GM23248 (cell line): ENCODE results near the gene FAM110C. TPM values are rescaled to one million over a fixed set of nuclear protein-coding genes. Genes with fewer than 3 reads are reported as not detected.

ENCODE experiments used
- DNase-seq: peaks from one replicate; pipeline ENCODE4 v3.0.0-alpha.2; 2015
- H2AFZ ChIP-seq: fragments of 200-600 bp; sonication (generic); 2 replicates; pipeline ENCODE4 v1.6.1; 2016; ENCODE audit warnings: antibody characterized with exemption
- H3F3A ChIP-seq: fragments of 200-600 bp; sonication (generic); 2 replicates; pipeline ENCODE4 v1.6.1; 2016; ENCODE audit warnings: mild to moderate bottlenecking, antibody characterized with exemption, mixed run types; ENCODE audit not compliant: insufficient read depth
- H3K27ac ChIP-seq: fragments of 200-600 bp; sonication (generic); 2 replicates; pipeline ENCODE4 v1.5.1; 2016; ENCODE audit warnings: mild to moderate bottlenecking
- H3K27me3 ChIP-seq: fragments of 200-600 bp; sonication (generic); replicated peaks from 2 replicates; pipeline ENCODE4 v1.6.1; 2016; ENCODE audit warnings: mild to moderate bottlenecking; ENCODE audit not compliant: insufficient read depth
- H3K36me3 ChIP-seq: fragments of 200-600 bp; sonication (generic); 2 replicates; pipeline ENCODE4 v1.6.1; 2016; ENCODE audit warnings: low read depth, mild to moderate bottlenecking
- H3K4me1 ChIP-seq: fragments of 200-600 bp; sonication (generic); 2 replicates; pipeline ENCODE4 v1.6.1; 2016; ENCODE audit warnings: mild to moderate bottlenecking; ENCODE audit not compliant: insufficient read depth
- H3K4me2 ChIP-seq: fragments of 200-600 bp; sonication (generic); one replicate; pipeline ENCODE4 v1.6.1; 2016; ENCODE audit warnings: mild to moderate bottlenecking; ENCODE audit not compliant: unreplicated experiment
- H3K4me3 ChIP-seq: fragments of 200-600 bp; sonication (generic); 2 replicates; pipeline ENCODE4 v1.5.1; 2016; ENCODE audit warnings: mild to moderate bottlenecking
- H3K79me2 ChIP-seq: fragments of 200-600 bp; sonication (generic); 2 replicates; pipeline ENCODE4 v1.6.1; 2016; ENCODE audit warnings: mild to moderate bottlenecking; ENCODE audit not compliant: insufficient read depth
- H3K9ac ChIP-seq: fragments of 200-600 bp; sonication (generic); 2 replicates; pipeline ENCODE4 v1.6.1; 2016; ENCODE audit warnings: mild to moderate bottlenecking
- H3K9me2 ChIP-seq: fragments of 200-600 bp; sonication (generic); 2 replicates; pipeline ENCODE4 v1.6.1; 2016; ENCODE audit warnings: mixed run types, mild to moderate bottlenecking, moderate library complexity; ENCODE audit not compliant: insufficient read depth
- H3K9me3 ChIP-seq: fragments of 200-600 bp; sonication (generic); one replicate; pipeline ENCODE4 v1.6.1; 2017; ENCODE audit warnings: low read depth
- H4K20me1 ChIP-seq: fragments of 200-600 bp; sonication (generic); 2 replicates; pipeline ENCODE4 v1.6.0; 2016; ENCODE audit not compliant: insufficient read depth
- EZH2 ChIP-seq: fragments of 200-600 bp; sonication (generic); IDR thresholded peaks from 2 replicates; pipeline ENCODE4 v1.6.1; 2018; ENCODE audit warnings: antibody characterized with exemption, mild to moderate bottlenecking; ENCODE audit not compliant: insufficient read depth, poor library complexity, severe bottlenecking
- EZH2phosphoT487 ChIP-seq: fragments of 200-600 bp; sonication (generic); IDR thresholded peaks from 2 replicates; pipeline ENCODE4 v1.6.1; 2018; ENCODE audit warnings: antibody characterized with exemption, moderate library complexity, mild to moderate bottlenecking, low read depth; ENCODE audit not compliant: insufficient read depth
- WGBS, 2 experiments: methylation state at CpG; one replicate each; pipeline ENCODE4 v1.1.6; 2015 to 2017; ENCODE audit warnings: low lambda C conversion rate in 2 of 2, low coverage in 1 of 2; ENCODE audit errors: missing lambda C conversion rate in 2 of 2; 5-methylcytosine and 5-hydroxymethylcytosine counted together
- in situ Hi-C: fragments of 300-500 bp; cut with MboI; formaldehyde crosslinking; loops from 2 replicates; pipeline ENCODE4 v1.15.0; 2020
- polyA plus RNA-seq: library from polyadenylated mRNA; unstranded; fragments of >200 nt; fragmentation: Nextera tagmentation; extraction: Ambion mirVana; gene quantifications from 2 replicates; pipeline ENCODE4 v1.2.1, GENCODE V29; 2016
- total RNA-seq: library from RNA; depleted of rRNA; stranded (reverse); fragments of >200 nt; shearing (Covaris generic); gene quantifications from 2 replicates; pipeline ENCODE4 v1.2.3, GENCODE V29; 2014

The FAM110C gene
- total and polyA plus RNA-seq, 2 experiments from 2014 or later = not detected

DNA sequence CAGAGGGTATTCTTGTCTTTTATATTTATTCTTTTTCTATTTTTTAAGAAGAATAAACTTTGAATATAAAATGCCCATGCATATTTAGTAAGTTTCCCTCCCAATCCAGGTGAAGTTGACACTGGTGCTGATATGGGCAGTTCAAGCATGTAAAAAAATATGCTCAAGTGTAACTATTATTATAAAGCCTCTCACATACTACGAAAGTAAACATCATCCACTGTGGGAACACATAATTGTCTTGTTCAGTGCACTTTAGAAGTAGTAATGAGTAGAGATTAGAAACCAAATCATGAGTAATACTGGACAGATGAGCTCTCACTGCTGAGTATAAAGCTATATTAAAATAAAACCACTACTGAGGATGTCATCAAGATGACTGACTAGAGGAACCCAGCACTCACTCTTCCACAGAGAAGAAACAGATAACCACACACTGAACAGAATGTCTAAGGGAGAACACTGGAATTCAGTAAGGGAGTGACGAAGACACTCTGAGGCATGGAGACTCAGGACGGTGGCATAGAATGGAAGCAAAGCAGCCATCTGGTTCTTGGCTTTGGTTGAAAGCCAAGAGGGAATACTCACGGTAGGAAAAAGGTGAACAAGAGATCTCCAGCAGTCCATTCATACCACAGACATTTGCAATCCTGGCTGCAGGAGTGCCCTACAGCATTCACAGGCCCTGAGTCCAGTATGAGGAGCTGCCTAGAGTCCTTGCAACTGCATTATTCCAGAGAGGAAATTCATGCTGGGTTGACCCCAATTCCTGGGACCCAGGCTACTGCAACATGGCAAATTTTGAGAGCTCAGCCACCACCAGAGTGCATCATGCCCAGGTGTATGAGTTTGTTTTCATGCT is 9.5 kb upstream of the FAM110C start:
- 15 to 20% methylated on average over 4 of the region's 4 CpGs for WGBS, 2 experiments
- no peaks in the 10 kb centered on the region for H4K20me1 ChIP-seq
- H3K79me2 ChIP-seq = no peaks in the 10 kb centered on the region
- H3K4me3 ChIP-seq = no peak overlapping the region
- in situ Hi-C loops = no loop called here
- no peak overlapping the region for H3K9ac ChIP-seq
- no peak overlapping the region for H2AFZ ChIP-seq
- TF ChIP-seq EZH2 (no peak), EZH2phosphoT487 (no peak)
- no peaks in the 10 kb centered on the region for H3K27me3 ChIP-seq
- H3K9me2 ChIP-seq = no peaks in the 10 kb centered on the region
- H3K4me1 ChIP-seq = no peaks in the 10 kb centered on the region
- H3K4me2 ChIP-seq = no peak overlapping the region
- no peaks in the 10 kb centered on the region for H3K36me3 ChIP-seq
- no peak for DNase-seq
- no peaks in the 10 kb centered on the region for H3K9me3 ChIP-seq
- no peaks in the 10 kb centered on the region for H3F3A ChIP-seq
- H3K27ac ChIP-seq = no peak overlapping the region

DNA sequence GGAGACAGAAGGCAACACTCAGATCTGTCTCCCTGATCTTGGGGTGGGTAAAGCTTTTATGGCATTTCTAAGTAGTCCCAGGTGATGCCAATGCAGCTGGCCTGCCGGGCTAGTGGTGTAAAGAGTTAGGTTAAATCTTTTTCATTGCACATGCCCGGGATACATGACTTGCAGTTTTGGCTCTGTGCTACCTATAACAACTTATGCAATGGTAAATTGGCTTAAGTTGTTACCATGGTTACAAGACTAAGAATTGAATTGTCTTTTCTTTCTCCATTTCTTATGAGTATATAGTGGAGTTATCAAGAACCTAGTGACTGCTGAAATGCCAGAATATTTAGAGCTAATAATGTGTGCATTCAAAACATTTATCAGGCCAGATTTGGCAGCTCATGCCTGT is 5.3 kb upstream of the FAM110C start:
- no peaks in the 10 kb centered on the region for H4K20me1 ChIP-seq
- no peaks in the 10 kb centered on the region for H3K9me3 ChIP-seq
- H2AFZ ChIP-seq = no peak overlapping the region
- no peaks in the 10 kb centered on the region for H3F3A ChIP-seq
- no peak overlapping the region for H3K4me3 ChIP-seq
- H3K4me2 ChIP-seq = no peak overlapping the region
- TF ChIP-seq EZH2phosphoT487 (no peak), EZH2 (no peak)
- no peaks in the 10 kb centered on the region for H3K4me1 ChIP-seq
- no peaks in the 10 kb centered on the region for H3K36me3 ChIP-seq
- H3K9me2 ChIP-seq = no peaks in the 10 kb centered on the region
- H3K27ac ChIP-seq = no peak overlapping the region
- peaks cover 9% of the 10 kb centered on the region; the same call in 1 of the 2 replicates for H3K27me3 ChIP-seq
- H3K9ac ChIP-seq = no peak overlapping the region
- H3K79me2 ChIP-seq = no peaks in the 10 kb centered on the region
- no peak for DNase-seq
- in situ Hi-C loops = no loop called here
- WGBS, 2 experiments = 15 to 19% methylated on average over 2 of the region's 2 CpGs

DNA sequence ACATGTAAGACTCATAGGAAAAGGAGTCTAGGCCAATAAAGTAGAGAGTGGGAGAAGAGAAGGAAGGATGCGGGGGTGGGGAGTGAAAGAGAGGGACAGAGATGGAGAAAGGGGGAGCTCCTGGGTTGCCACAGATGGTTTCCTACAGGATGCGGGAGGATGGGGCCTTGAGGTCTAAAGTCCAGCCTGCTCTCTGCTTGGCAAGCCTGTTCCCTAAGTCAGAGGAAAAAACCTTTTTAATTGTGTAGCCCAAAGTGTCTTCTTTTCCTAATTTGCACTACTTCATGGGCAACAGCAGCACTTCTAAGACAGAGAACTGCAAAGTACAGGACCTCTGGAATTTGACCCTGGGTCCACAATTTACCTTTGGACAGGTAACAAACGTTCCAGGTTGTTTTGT is 1.4 kb upstream of the FAM110C start:
- H4K20me1 ChIP-seq = no peaks in the 10 kb centered on the region
- H3K9ac ChIP-seq = no peak overlapping the region
- TF ChIP-seq EZH2phosphoT487 = no peak
- TF ChIP-seq EZH2 = no peak
- H3K27ac ChIP-seq = no peak overlapping the region
- peaks cover 10% of the 10 kb centered on the region; the same call in 1 of the 2 replicates for H3K27me3 ChIP-seq
- no peaks in the 10 kb centered on the region for H3K4me1 ChIP-seq
- no peaks in the 10 kb centered on the region for H3K79me2 ChIP-seq
- no peaks in the 10 kb centered on the region for H3K9me2 ChIP-seq
- DNase-seq = no peak
- no peaks in the 10 kb centered on the region for H3K9me3 ChIP-seq
- no peaks in the 10 kb centered on the region for H3F3A ChIP-seq
- no peak overlapping the region for H2AFZ ChIP-seq
- no peak overlapping the region for H3K4me3 ChIP-seq
- no peaks in the 10 kb centered on the region for H3K36me3 ChIP-seq
- in situ Hi-C loops = no loop called here
- no peak overlapping the region for H3K4me2 ChIP-seq
- WGBS, 2 experiments = 25 to 28% methylated on average over 3 of the region's 3 CpGs

DNA sequence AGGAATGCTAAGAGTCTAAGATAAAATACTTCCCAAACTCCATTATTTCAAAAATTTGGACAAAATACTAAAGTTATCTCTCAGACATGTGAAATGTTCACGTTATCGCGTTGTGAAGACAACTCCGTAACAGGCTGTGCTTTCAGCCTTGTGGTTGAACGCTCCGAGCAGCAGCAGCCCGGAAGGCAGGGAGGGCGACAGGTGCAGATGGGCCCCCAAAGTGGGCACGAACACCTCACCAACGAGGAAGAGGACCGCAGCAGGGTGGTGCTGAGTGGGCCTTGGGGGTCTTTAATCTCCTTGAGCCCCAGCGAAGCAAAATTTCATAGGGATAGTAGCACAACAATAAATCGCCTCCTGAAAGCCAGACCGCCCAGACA is 1.0 kb upstream of the FAM110C start:
- no peak overlapping the region for H2AFZ ChIP-seq
- no peaks in the 10 kb centered on the region for H4K20me1 ChIP-seq
- no peaks in the 10 kb centered on the region for H3F3A ChIP-seq
- no peak overlapping the region for H3K4me2 ChIP-seq
- H3K4me1 ChIP-seq = no peaks in the 10 kb centered on the region
- H3K9me2 ChIP-seq = no peaks in the 10 kb centered on the region
- H3K79me2 ChIP-seq = no peaks in the 10 kb centered on the region
- TF ChIP-seq EZH2phosphoT487 = no peak
- no peak for TF ChIP-seq EZH2
- H3K9ac ChIP-seq = no peak overlapping the region
- DNase-seq = no peak
- H3K27me3 ChIP-seq = peaks cover 10% of the 10 kb centered on the region; the same call in 1 of the 2 replicates
- in situ Hi-C loops = no loop called here
- no peaks in the 10 kb centered on the region for H3K9me3 ChIP-seq
- H3K4me3 ChIP-seq = no peak overlapping the region
- no peak overlapping the region for H3K27ac ChIP-seq
- no peaks in the 10 kb centered on the region for H3K36me3 ChIP-seq
- WGBS, 2 experiments = 35 to 39% methylated on average over 14 of the region's 14 CpGs

DNA sequence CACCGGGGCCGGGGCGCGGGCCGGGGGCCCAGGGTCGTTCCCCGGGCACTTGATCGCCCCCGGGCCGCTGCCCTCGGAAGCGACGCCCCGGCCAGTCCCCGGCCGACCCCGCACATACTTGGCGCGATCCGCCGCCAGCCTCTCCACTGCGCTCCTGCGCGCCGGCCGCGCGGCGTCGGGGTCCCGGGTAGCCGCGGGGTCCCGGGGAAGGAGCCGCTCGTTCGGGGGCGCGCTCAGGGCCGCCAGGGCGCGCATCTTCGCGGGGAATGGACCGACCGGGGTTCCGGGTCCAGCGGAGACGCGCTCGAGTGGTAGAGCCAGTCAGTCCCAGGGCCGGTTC is 204 bp downstream of the FAM110C start:
- Histone ChIP-seq H4K20me1 (no peaks in the 10 kb centered on the region), H3K9me3 (no peaks in the 10 kb centered on the region), H3K27ac (no peak overlapping the region), H3K4me3 (no peak overlapping the region), H3K27me3 (peaks cover 10% of the 10 kb centered on the region; the same call in 1 of the 2 replicates), H3K36me3 (no peaks in the 10 kb centered on the region), H3F3A (no peaks in the 10 kb centered on the region), H3K79me2 (no peaks in the 10 kb centered on the region), H2AFZ (no peak overlapping the region), H3K9ac (no peak overlapping the region), H3K4me2 (no peak overlapping the region), H3K9me2 (no peaks in the 10 kb centered on the region), H3K4me1 (no peaks in the 10 kb centered on the region)
- in situ Hi-C loops = no loop called here
- no peak for DNase-seq
- TF ChIP-seq EZH2 (no peak), EZH2phosphoT487 (no peak)
- WGBS, 2 experiments = 12 to 13% methylated on average over 13 to 28 of the region's 52 CpGs
